ENCODE data around the gene GSS. TPM values are rescaled to one million over a fixed set of nuclear protein-coding genes. Genes with fewer than 3 reads are reported as not detected.

GSS gene
- total and polyA plus RNA-seq, 2 donors from 2014 or later = 54.9 to 71.5 TPM

Small RNAs within 50 kb of the gene (microRNA-seq; reads per million reads assigned to microRNA genes)
- gene MIR499A (not detected), gene MIR499B (not detected)

Other genes with a start within 250 kb of the GSS start
- 28.1 TPM for gene NCOA6, start 130.2 kb downstream of the GSS start, total RNA-seq
- gene NCOA6, start 130.2 kb downstream of the GSS start, polyA plus RNA-seq (ENCODE audit: insufficient read depth, low read depth, low replicate concordance) = 30.8 TPM
- gene GGT7, start 83.0 kb downstream of the GSS start, total RNA-seq = 27.0 TPM
- gene GGT7, start 83.0 kb downstream of the GSS start, polyA plus RNA-seq (ENCODE audit: insufficient read depth, low read depth, low replicate concordance) = 24.3 TPM
- 53.1 TPM for gene ACSS2, start 79.2 kb downstream of the GSS start, total RNA-seq
- 98.9 TPM for gene ACSS2, start 79.2 kb downstream of the GSS start, polyA plus RNA-seq (ENCODE audit: insufficient read depth, low read depth, low replicate concordance)
- gene MYH7B, start 62 bp upstream of the GSS start, total RNA-seq = 0.76 TPM
- gene MYH7B, start 62 bp upstream of the GSS start, polyA plus RNA-seq (ENCODE audit: insufficient read depth, low read depth, low replicate concordance) = 3.7 TPM
- gene TRPC4AP, start 137.0 kb upstream of the GSS start, total RNA-seq = 51.2 TPM
- gene TRPC4AP, start 137.0 kb upstream of the GSS start, polyA plus RNA-seq (ENCODE audit: insufficient read depth, low read depth, low replicate concordance) = 36.5 TPM
- 30.0 TPM for gene EDEM2, start 191.5 kb upstream of the GSS start, total RNA-seq
- 27.1 TPM for gene EDEM2, start 191.5 kb upstream of the GSS start, polyA plus RNA-seq (ENCODE audit: insufficient read depth, low read depth, low replicate concordance)
- gene PROCR, start 216.3 kb upstream of the GSS start, total RNA-seq = 24.5 TPM
- 20.7 TPM for gene PROCR, start 216.3 kb upstream of the GSS start, polyA plus RNA-seq (ENCODE audit: insufficient read depth, low read depth, low replicate concordance)